ENCODE data around the gene NOTCH3.

DNA sequence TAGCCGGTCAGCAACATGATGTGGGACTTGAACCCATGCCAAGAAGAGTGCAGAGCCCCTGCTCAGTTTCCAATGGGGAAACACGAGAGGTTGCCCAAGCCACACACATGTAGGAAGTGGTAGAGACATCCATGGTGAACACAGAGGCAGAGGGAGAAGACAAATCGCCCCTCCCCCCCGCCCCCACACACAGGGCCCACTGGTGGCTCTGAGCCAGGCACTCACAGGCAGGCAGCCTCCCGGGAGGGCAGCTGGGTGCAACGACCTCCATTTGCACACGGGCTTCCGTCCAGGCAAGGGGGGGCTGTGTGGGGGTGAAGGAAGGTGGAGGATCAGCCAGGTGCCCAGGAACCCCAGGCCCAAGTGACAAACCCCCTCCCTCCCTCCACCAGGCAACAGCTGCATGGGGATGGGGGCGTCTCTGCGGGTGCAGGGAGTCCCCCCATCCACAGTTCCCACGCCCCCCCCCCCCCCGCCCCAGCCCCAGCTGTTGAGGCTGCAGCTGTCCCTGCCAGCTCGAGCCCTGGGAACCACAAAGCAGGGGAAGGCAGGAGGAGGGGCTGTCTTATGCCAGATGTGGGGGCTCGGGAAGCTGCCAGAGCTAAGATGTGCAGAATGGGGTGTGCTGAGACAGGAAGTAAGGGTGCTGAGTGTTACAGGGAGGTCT, 3.4 kb downstream of the NOTCH3 start:
- TF ChIP-seq, protein P1, sequence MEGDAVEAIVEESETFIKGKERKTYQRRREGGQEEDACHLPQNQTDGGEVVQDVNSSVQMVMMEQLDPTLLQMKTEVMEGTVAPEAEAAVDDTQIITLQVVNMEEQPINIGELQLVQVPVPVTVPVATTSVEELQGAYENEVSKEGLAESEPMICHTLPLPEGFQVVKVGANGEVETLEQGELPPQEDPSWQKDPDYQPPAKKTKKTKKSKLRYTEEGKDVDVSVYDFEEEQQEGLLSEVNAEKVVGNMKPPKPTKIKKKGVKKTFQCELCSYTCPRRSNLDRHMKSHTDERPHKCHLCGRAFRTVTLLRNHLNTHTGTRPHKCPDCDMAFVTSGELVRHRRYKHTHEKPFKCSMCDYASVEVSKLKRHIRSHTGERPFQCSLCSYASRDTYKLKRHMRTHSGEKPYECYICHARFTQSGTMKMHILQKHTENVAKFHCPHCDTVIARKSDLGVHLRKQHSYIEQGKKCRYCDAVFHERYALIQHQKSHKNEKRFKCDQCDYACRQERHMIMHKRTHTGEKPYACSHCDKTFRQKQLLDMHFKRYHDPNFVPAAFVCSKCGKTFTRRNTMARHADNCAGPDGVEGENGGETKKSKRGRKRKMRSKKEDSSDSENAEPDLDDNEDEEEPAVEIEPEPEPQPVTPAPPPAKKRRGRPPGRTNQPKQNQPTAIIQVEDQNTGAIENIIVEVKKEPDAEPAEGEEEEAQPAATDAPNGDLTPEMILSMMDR (IDR thresholded peaks at IDR 0.05 in 4 of 5, conservative IDR thresholded peaks at IDR 0.05 in 1 of 5) = no peak
- TF ChIP-seq POLR2A (IDR thresholded peaks at IDR 0.05) = no peak

All from gastrocnemius medialis (tissue), 4 donors.